Measurements from ENCODE around the gene SMPD3.

DNA sequence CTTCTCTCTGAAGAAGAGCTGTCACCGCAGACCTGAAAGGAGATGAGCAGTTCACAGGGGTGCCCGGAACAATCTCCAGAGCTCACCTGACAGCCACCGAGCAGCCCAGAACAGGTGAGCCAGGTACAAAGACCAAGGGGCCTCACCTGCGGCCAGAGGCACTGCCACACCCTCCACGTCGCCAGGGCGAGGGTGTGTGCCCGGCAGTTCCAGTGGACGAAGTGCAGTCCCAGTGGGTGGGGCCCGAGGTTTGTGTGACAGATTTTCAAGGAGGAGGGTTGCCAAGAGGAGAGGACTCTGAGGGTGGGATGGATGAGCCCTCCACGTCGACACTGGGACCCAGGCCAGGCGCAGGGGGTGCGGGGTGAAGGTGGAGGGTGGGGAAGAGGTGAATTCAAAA lies 61.7 kb downstream of the SMPD3 start:
- no peak for TF ChIP-seq CTCF (IDR thresholded peaks at IDR 0.05; ENCODE audit: low read depth, low read length)
- TF ChIP-seq EZH2phosphoT487 (IDR thresholded peaks at IDR 0.05; ENCODE audit: low read depth): no peak
